Loucy (cell line): ENCODE measurements around the gene FMNL1.

Experiments used
- H2AFZ ChIP-seq: fragments of 200-600 bp; sonication (generic); 2 replicates; pipeline ENCODE4 v1.6.0; 2016; ENCODE audit warnings: antibody characterized with exemption, mild to moderate bottlenecking, low read length, moderate library complexity
- H3F3A ChIP-seq: fragments of 200-600 bp; 2 replicates; pipeline ENCODE4 v1.6.0; 2016; ENCODE audit warnings: antibody characterized with exemption, low read depth, mild to moderate bottlenecking
- H3K27me3 ChIP-seq: fragments of 200-600 bp; sonication (generic); 2 replicates; pipeline ENCODE4 v1.6.1; 2014; ENCODE audit warnings: low read length, mild to moderate bottlenecking; ENCODE audit not compliant: insufficient read depth, poor library complexity, severe bottlenecking
- H3K36me3 ChIP-seq: fragments of 200-600 bp; sonication (generic); 2 replicates; pipeline ENCODE4 v1.6.1; 2016; ENCODE audit warnings: low read length; ENCODE audit not compliant: insufficient read depth
- H3K4me1 ChIP-seq: fragments of 200-600 bp; sonication (generic); 2 replicates; pipeline ENCODE4 v1.5.1; 2014; ENCODE audit warnings: low read length, mild to moderate bottlenecking; ENCODE audit not compliant: insufficient read depth, poor library complexity, severe bottlenecking
- H3K4me2 ChIP-seq: fragments of 200-600 bp; sonication (generic); 2 replicates; pipeline ENCODE4 v1.6.0; 2014; ENCODE audit warnings: antibody characterized with exemption, low read length, low read depth, mild to moderate bottlenecking; ENCODE audit not compliant: poor library complexity, severe bottlenecking
- H3K4me3 ChIP-seq: fragments of 200-600 bp; sonication (generic); 2 replicates; pipeline ENCODE4 v1.5.1; 2014; ENCODE audit warnings: low read length, mild to moderate bottlenecking, mixed read lengths; ENCODE audit not compliant: poor library complexity, severe bottlenecking
- H3K79me2 ChIP-seq: fragments of 200-600 bp; sonication (generic); 2 replicates; pipeline ENCODE4 v1.6.1; 2014; ENCODE audit warnings: low read length; ENCODE audit not compliant: insufficient read depth
- H3K9ac ChIP-seq: fragments of 200-600 bp; sonication (generic); 2 replicates; pipeline ENCODE4 v1.6.0; 2014; ENCODE audit warnings: mild to moderate bottlenecking, low read depth, low read length, moderate library complexity; ENCODE audit not compliant: poor library complexity, severe bottlenecking
- H3K9me2 ChIP-seq: fragments of 200-600 bp; sonication (generic); replicated peaks from 2 replicates; pipeline ENCODE4 v1.6.1; 2016; ENCODE audit warnings: low read depth, low read length, mixed read lengths
- H3K9me3 ChIP-seq: fragments of 200-600 bp; sonication (generic); 2 replicates; pipeline ENCODE4 v1.6.1; 2014; ENCODE audit warnings: mild to moderate bottlenecking, antibody characterized with exemption, low read length, low read depth; ENCODE audit not compliant: insufficient read depth
- H4K20me1 ChIP-seq: fragments of 200-600 bp; sonication (generic); 2 replicates; pipeline ENCODE4 v1.6.0; 2014; ENCODE audit warnings: antibody characterized with exemption, low read length, mild to moderate bottlenecking; ENCODE audit not compliant: insufficient read depth, poor library complexity, severe bottlenecking
- EZH2phosphoT487 ChIP-seq: fragments of 200-600 bp; IDR thresholded peaks from 2 replicates; pipeline ENCODE4 v1.6.1; 2018; ENCODE audit warnings: antibody characterized with exemption, mild to moderate bottlenecking, moderate library complexity, borderline replicate concordance
- TF ChIP-seq, protein P1 (sequence below): fragments of 200-600 bp; sonication (generic); conservative IDR thresholded peaks from 2 replicates; pipeline ENCODE4 v1.5.1; 2014; ENCODE audit warnings: mild to moderate bottlenecking, antibody characterized with exemption, low read length

The FMNL1 gene

DNA sequence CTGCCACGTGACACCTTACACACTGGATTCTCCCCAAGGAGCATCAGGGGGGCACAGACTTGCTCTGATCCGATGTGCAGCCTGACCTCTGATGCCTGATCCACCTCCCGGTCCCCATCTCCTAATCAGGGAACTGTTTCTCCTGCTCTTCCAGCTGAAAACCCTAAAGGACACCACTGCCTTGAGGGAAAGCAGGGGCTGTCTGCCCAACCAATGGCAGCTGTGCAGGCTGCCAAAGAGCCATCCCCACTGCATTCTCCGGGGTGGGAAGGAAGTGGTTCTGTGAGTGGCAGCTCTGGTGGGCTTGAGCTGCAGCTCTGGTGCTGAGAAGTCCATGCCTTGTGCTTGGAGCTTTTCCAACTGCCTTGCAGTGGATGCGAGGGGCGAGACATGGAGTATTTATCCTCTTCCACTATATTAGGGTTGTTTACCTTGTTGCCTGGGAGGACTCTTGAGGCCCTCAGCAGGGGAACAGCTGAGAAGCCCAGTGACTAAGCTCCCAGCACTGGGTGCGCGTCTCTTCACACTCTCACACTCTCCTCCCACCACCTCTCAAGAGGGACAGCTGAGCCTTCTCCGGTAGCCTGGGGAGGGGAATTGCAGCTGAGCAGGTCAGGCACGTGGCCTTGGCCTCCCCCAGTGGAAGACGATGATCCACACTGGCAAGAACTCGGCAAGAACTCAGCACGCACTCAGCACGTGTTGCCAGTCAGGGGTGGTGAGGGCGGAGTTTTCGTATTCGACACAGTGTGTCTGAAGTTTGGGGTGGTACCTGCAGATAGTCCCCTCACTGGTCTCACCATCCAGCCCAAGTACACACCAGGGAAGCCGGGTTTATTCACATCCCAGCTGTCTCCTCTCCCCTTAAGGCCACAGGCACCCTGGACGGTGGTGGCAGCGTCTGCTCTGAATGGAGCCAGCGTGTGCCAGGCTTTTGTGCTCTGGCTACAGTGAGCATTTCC is 61.3 kb downstream of the FMNL1 start:
- peaks cover 17% of the 10 kb centered on the region; the same call in 1 of the 2 replicates for H3K36me3 ChIP-seq
- H3K79me2 ChIP-seq: no peaks in the 10 kb centered on the region
- H3K4me1 ChIP-seq: no peaks in the 10 kb centered on the region
- no peak overlapping the region for H3K4me2 ChIP-seq
- no peaks in the 10 kb centered on the region for H4K20me1 ChIP-seq
- peak overlapping the region; percentile 54 for H3K9ac ChIP-seq
- H2AFZ ChIP-seq: no peak overlapping the region
- no peaks in the 10 kb centered on the region for H3K9me2 ChIP-seq
- no peak overlapping the region for H3K4me3 ChIP-seq
- no peak for TF ChIP-seq EZH2phosphoT487
- TF ChIP-seq, protein P1, sequence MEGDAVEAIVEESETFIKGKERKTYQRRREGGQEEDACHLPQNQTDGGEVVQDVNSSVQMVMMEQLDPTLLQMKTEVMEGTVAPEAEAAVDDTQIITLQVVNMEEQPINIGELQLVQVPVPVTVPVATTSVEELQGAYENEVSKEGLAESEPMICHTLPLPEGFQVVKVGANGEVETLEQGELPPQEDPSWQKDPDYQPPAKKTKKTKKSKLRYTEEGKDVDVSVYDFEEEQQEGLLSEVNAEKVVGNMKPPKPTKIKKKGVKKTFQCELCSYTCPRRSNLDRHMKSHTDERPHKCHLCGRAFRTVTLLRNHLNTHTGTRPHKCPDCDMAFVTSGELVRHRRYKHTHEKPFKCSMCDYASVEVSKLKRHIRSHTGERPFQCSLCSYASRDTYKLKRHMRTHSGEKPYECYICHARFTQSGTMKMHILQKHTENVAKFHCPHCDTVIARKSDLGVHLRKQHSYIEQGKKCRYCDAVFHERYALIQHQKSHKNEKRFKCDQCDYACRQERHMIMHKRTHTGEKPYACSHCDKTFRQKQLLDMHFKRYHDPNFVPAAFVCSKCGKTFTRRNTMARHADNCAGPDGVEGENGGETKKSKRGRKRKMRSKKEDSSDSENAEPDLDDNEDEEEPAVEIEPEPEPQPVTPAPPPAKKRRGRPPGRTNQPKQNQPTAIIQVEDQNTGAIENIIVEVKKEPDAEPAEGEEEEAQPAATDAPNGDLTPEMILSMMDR: no peak
- H3K27me3 ChIP-seq: no peaks in the 10 kb centered on the region
- no peaks in the 10 kb centered on the region for H3F3A ChIP-seq
- no peaks in the 10 kb centered on the region for H3K9me3 ChIP-seq

DNA sequence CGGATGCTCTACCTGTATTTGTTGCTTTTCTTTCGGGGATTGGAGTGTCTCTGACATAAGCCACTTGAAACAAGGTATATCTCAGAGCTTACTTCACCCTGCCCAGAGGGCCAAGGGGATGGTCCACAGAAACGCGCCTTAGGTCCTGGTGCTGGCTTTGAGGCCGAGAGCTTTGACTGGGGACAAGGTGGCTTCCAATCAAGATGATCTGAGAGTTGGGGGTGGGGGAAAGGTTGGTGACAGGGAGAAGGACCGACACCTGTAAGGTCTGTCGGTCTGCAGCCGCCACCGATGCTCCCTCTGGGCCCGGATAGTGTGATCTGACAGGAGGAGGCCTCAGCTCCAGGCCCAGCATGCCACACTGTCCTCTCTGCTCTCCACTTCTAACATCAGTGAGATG is 62.0 kb downstream of the FMNL1 start:
- TF ChIP-seq, protein P1: no peak
- no peak for TF ChIP-seq EZH2phosphoT487
- H3F3A ChIP-seq: no peaks in the 10 kb centered on the region
- H2AFZ ChIP-seq: no peak overlapping the region
- H3K9me3 ChIP-seq: no peaks in the 10 kb centered on the region
- H3K4me1 ChIP-seq: no peaks in the 10 kb centered on the region
- no peaks in the 10 kb centered on the region for H3K79me2 ChIP-seq
- H3K27me3 ChIP-seq: no peaks in the 10 kb centered on the region
- H3K9me2 ChIP-seq: no peaks in the 10 kb centered on the region
- peak overlapping the region; percentile 54 for H3K9ac ChIP-seq
- H3K4me3 ChIP-seq: no peak overlapping the region
- H3K4me2 ChIP-seq: no peak overlapping the region
- H4K20me1 ChIP-seq: no peaks in the 10 kb centered on the region
- H3K36me3 ChIP-seq: peaks cover 20% of the 10 kb centered on the region; the same call in 1 of the 2 replicates

- no peak for TF ChIP-seq EZH2phosphoT487
- TF ChIP-seq, protein P1: peak; percentile 66
- no peak overlapping the region for H3K4me2 ChIP-seq
- no peaks in the 10 kb centered on the region for H3K9me3 ChIP-seq
- H3K79me2 ChIP-seq: no peaks in the 10 kb centered on the region
- peaks cover 27% of the 10 kb centered on the region; the same call in 1 of the 2 replicates for H3K36me3 ChIP-seq
- H2AFZ ChIP-seq: no peak overlapping the region
- no peak overlapping the region for H3K4me3 ChIP-seq
- no peaks in the 10 kb centered on the region for H4K20me1 ChIP-seq
- H3K4me1 ChIP-seq: no peaks in the 10 kb centered on the region
- no peaks in the 10 kb centered on the region for H3K9me2 ChIP-seq
- H3K27me3 ChIP-seq: no peaks in the 10 kb centered on the region
- H3K9ac ChIP-seq: peak overlapping the region; percentile 54
- H3F3A ChIP-seq: no peaks in the 10 kb centered on the region
These were observed 62.8 kb downstream of the FMNL1 start for GRCh38 chr17:45284176-45285140.
